ENCODE data around the gene PDK4. TPM values are rescaled to one million over a fixed set of nuclear protein-coding genes. Genes with fewer than 3 reads are reported as not detected.

The PDK4 gene
- total and polyA plus RNA-seq, 2 donors (not counting 1 experiment from before 2014, with no cell fraction given): 0.20 to 2.8 TPM

DNA sequence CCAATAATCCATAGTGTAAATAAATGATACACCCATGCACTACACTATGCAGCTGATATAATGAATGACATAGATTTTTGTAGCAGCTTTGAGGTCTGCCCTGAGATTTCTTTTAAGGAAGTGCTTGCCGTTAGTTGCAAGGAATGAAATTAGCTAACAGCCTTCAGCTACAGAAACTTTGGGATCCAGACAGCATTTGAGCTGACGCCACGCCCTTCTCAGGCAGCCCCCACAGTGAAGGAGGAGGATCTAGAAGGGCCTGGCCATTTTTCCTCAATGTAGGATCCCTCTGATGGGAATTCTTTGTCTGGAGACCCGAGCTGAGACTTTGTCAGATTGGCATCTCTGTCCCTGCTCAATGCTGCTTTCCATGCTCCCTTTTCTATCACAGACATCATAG lies 6.1 kb upstream of the PDK4 start:
- no peak for DNase-seq (ENCODE audit: low read depth in 2 of 2)
- Histone ChIP-seq H3K9ac (ENCODE audit: insufficient read depth, low read length) (no peak overlapping the region), H3K27me3 (ENCODE audit: control insufficient read depth, insufficient read depth, low read length) (no peaks in the 10 kb centered on the region), H2AFZ (ENCODE audit: low read length) (no peak overlapping the region), H3K4me3 (replicated peaks in 1 of 4; ENCODE audit: control extremely low read depth in 1 of 4, insufficient read depth in 1 of 4, low read depth in 3 of 4, low read length in 4 of 4) (no peak overlapping the region), H3K9me3 (ENCODE audit: control insufficient read depth, insufficient read depth, low read depth, low read length) (no peaks in the 10 kb centered on the region), H4K20me1 (ENCODE audit: control insufficient read depth, extremely low read depth, insufficient read depth, low read length) (no peaks in the 10 kb centered on the region), H3K27ac (ENCODE audit: insufficient read depth, low read length) (no peak overlapping the region), H3K4me1 (ENCODE audit: control insufficient read depth, extremely low read depth, insufficient read depth, low read length) (no peaks in the 10 kb centered on the region), H3K36me3 (ENCODE audit: control insufficient read depth, insufficient read depth, low read length) (no peaks in the 10 kb centered on the region), H3K4me2 (ENCODE audit: extremely low read depth, insufficient read depth, low read length) (no peak overlapping the region), H3K79me2 (ENCODE audit: control insufficient read depth, insufficient read depth, low read length) (no peaks in the 10 kb centered on the region)
- TF ChIP-seq, protein P1, sequence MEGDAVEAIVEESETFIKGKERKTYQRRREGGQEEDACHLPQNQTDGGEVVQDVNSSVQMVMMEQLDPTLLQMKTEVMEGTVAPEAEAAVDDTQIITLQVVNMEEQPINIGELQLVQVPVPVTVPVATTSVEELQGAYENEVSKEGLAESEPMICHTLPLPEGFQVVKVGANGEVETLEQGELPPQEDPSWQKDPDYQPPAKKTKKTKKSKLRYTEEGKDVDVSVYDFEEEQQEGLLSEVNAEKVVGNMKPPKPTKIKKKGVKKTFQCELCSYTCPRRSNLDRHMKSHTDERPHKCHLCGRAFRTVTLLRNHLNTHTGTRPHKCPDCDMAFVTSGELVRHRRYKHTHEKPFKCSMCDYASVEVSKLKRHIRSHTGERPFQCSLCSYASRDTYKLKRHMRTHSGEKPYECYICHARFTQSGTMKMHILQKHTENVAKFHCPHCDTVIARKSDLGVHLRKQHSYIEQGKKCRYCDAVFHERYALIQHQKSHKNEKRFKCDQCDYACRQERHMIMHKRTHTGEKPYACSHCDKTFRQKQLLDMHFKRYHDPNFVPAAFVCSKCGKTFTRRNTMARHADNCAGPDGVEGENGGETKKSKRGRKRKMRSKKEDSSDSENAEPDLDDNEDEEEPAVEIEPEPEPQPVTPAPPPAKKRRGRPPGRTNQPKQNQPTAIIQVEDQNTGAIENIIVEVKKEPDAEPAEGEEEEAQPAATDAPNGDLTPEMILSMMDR (conservative IDR thresholded peaks at IDR 0.05 in 1 of 2, IDR thresholded peaks at IDR 0.05 in 1 of 2; ENCODE audit: low read depth in 1 of 2, low read length in 2 of 2): no peak
- TF ChIP-seq EZH2 (IDR thresholded peaks at IDR 0.05; ENCODE audit: low read length, missing control alignments): no peak

DNA sequence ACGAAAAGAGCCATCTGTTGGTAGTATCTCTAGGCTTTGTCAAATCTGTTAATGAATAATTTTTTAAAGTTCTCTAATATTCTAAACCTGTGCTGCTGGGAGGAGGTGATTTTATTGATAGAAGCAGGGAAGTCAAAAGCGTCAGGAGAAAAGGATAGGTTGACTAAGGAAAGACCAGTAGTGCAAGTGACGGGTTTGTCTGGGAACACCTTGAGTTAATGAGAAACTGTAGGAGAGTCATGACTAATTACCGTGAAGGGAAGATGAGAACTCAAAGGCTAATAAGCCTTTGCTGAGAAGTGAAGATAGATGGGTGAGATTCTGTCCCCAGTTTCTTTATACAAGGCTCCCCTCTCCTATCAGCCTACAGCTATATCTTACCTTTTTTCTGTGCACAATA lies 5.0 kb upstream of the PDK4 start:
- H4K20me1 ChIP-seq (ENCODE audit: control insufficient read depth, extremely low read depth, insufficient read depth, low read length): no peaks in the 10 kb centered on the region
- no peaks in the 10 kb centered on the region for H3K4me1 ChIP-seq (ENCODE audit: control insufficient read depth, extremely low read depth, insufficient read depth, low read length)
- H3K79me2 ChIP-seq (ENCODE audit: control insufficient read depth, insufficient read depth, low read length): no peaks in the 10 kb centered on the region
- H3K4me3 ChIP-seq (replicated peaks in 1 of 4; ENCODE audit: control extremely low read depth in 1 of 4, insufficient read depth in 1 of 4, low read depth in 3 of 4, low read length in 4 of 4): no peak overlapping the region
- no peaks in the 10 kb centered on the region for H3K27me3 ChIP-seq (ENCODE audit: control insufficient read depth, insufficient read depth, low read length)
- H3K36me3 ChIP-seq (ENCODE audit: control insufficient read depth, insufficient read depth, low read length): no peaks in the 10 kb centered on the region
- TF ChIP-seq EZH2 (IDR thresholded peaks at IDR 0.05; ENCODE audit: low read length, missing control alignments): no peak
- TF ChIP-seq, protein P1 (conservative IDR thresholded peaks at IDR 0.05 in 1 of 2, IDR thresholded peaks at IDR 0.05 in 1 of 2; ENCODE audit: low read depth in 1 of 2, low read length in 2 of 2): no peak
- H3K9ac ChIP-seq (ENCODE audit: insufficient read depth, low read length): no peak overlapping the region
- no peaks in the 10 kb centered on the region for H3K9me3 ChIP-seq (ENCODE audit: control insufficient read depth, insufficient read depth, low read depth, low read length)
- no peak for DNase-seq (ENCODE audit: low read depth in 2 of 2)
- no peak overlapping the region for H3K4me2 ChIP-seq (ENCODE audit: extremely low read depth, insufficient read depth, low read length)
- H2AFZ ChIP-seq (ENCODE audit: low read length): no peak overlapping the region
- no peak overlapping the region for H3K27ac ChIP-seq (ENCODE audit: insufficient read depth, low read length)

DNA sequence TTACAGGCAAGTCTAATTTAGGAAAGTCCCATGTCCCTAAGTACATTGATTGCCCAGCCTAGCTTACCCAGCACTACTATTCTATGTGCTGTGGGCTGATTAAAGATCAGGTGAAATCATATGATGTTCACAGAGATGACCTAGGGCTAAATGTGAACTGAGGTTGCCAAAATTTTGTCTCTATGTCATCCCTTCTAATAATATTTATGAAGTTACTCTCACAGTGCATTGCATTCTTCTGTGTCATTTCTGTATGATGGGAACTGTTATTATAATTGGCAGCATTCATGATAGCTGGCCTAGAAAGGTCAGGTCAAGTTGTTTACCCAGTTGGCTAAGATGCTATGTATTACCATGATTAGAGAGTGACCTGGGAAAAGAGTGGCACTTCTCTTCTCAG lies 2.8 kb upstream of the PDK4 start:
- H4K20me1 ChIP-seq (ENCODE audit: control insufficient read depth, extremely low read depth, insufficient read depth, low read length): no peaks in the 10 kb centered on the region
- no peak overlapping the region for H2AFZ ChIP-seq (ENCODE audit: low read length)
- H3K79me2 ChIP-seq (ENCODE audit: control insufficient read depth, insufficient read depth, low read length): no peaks in the 10 kb centered on the region
- H3K4me3 ChIP-seq (replicated peaks in 1 of 4; ENCODE audit: control extremely low read depth in 1 of 4, insufficient read depth in 1 of 4, low read depth in 3 of 4, low read length in 4 of 4): no peak overlapping the region
- DNase-seq (ENCODE audit: low read depth in 2 of 2): no peak
- TF ChIP-seq, protein P1 (conservative IDR thresholded peaks at IDR 0.05 in 1 of 2, IDR thresholded peaks at IDR 0.05 in 1 of 2; ENCODE audit: low read depth in 1 of 2, low read length in 2 of 2): no peak
- TF ChIP-seq EZH2 (IDR thresholded peaks at IDR 0.05; ENCODE audit: low read length, missing control alignments): no peak
- no peaks in the 10 kb centered on the region for H3K36me3 ChIP-seq (ENCODE audit: control insufficient read depth, insufficient read depth, low read length)
- no peak overlapping the region for H3K4me2 ChIP-seq (ENCODE audit: extremely low read depth, insufficient read depth, low read length)
- H3K9me3 ChIP-seq (ENCODE audit: control insufficient read depth, insufficient read depth, low read depth, low read length): no peaks in the 10 kb centered on the region
- no peaks in the 10 kb centered on the region for H3K27me3 ChIP-seq (ENCODE audit: control insufficient read depth, insufficient read depth, low read length)
- no peak overlapping the region for H3K9ac ChIP-seq (ENCODE audit: insufficient read depth, low read length)
- peaks cover 2% of the 10 kb centered on the region for H3K4me1 ChIP-seq (ENCODE audit: control insufficient read depth, extremely low read depth, insufficient read depth, low read length)
- no peak overlapping the region for H3K27ac ChIP-seq (ENCODE audit: insufficient read depth, low read length)

Data from fibroblast of lung (primary cell).